NCI-H345 treated with DMSO at 0.1 percent for 48 hours (cell line): Measurements from ENCODE around the gene HCK.
"Not testable (repeated sequence)": the region's sequence is repeated elsewhere in the genome, so short reads cannot be mapped to it uniquely, and the experiment has no call there.

Source experiments
- DNase-seq: peaks from one replicate; lab custom pipeline; 2025; ENCODE audit not compliant: unreplicated experiment; lab: John Stamatoyannopoulos, UW

The HCK gene

DNA sequence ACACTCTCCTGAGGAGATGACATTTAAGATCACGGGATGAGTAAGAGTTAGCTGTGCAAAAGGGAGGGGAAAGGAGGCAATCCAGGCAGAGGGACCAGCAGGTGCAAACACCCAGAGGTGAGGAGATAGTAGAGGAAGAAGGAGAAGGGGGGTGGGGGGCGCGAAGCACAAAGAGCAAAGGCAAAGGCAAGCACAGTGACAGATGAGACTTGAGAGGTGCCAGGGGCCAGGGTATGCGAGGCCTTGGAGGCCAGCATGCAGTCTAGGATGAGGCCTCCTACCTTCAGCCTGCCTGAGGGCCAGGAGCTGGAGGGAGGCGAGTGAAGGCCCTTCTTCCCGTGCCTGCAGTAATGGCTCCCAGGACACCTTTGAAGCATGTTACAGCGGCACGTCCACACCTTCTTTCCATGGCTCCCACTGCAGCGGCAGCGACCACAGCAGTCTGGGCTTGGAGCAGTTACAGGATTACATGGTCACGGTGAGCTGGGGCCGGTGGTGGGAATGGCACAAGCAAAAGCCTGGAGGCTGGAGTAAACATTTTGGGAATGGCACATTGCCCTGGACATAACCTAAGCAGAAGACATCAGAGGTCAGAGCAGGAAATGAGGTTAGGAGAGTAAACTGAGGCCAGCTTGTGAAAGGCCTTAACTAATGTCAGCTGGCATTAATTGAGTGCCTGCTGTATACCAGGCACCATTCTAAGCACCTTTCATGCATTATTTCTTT lies 23.2 kb upstream of the HCK start:
- no peak for DNase-seq

DNA sequence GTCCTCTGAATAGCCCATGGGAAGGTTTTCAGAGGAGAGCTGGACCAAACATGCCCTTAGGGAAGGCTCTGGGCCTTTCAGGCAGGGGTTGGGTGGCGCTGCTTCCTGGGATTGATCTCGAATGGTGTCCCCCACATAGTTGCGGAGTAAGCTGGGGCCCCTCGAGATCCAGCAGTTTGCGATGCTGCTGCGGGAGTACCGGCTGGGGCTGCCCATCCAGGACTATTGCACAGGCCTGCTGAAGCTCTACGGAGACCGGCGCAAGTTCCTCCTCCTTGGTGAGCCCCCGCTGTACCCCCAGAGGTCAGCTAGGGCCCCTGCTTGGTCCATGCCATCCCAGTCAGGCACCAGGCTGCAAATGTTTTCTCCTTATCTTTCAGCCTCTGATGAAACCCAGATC lies 22.5 kb upstream of the HCK start:
- DNase-seq = no peak

DNA sequence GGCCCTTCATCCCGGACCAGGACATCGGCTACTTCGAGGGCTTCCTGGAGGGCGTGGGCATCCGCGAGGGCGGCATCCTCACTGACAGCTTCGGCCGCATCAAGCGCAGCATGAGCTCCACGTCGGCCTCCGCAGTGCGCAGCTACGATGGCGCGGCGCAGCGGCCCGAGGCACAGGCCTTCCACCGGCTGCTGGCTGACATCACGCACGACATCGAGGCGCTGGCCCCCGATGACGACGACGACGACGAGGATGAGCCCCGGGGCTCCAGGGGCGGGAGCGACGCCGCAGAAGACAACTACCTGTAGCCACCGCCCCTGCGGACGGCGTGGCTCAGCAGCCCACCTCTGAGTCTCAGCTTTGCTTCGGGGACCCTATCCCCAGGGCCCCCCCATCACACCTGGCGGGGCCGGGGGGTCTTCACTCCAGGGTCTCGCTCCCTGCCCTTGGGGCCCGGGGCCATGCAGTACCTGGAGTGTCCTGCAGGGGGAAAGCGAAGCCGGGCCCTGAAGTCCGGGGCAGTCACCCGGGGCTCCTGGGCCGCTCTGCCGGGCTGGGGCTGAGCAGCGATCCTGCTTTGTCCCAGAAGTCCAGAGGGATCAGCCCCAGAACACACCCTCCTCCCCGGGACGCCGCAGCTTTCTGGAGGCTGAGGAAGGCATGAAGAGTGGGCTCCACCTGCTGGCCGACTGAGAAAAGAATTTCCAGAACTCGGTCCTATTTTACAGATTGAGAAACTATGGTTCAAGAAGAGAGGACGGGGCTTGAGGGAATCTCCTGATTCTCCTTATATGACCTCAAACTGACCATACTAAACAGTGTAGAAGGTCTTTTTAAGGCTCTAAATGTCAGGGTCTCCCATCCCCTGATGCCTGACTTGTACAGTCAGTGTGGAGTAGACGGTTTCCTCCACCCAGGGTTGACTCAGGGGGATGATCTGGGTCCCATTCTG lies 20.8 kb upstream of the HCK start:
- DNase-seq = peak; percentile 69

DNA sequence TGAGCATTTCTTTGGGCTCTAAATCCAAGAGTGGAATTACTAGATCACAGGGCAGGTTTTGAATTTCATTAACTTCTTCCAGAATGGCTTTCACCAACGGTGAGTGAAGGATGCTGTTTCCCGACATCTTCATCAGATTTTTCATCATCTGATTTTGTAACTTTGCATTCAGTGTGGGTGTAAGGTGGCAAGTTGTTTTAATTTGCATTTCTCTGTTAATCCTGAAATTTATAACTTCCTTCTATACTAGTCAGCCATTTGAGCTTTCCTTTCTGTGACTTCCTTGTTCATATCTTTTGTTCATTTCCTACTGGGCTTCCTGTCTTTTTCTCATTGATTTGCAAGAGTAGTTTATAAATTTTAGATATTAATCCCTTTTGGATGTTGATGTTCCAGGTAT lies 18.7 kb upstream of the HCK start:
- no peak for DNase-seq

DNA sequence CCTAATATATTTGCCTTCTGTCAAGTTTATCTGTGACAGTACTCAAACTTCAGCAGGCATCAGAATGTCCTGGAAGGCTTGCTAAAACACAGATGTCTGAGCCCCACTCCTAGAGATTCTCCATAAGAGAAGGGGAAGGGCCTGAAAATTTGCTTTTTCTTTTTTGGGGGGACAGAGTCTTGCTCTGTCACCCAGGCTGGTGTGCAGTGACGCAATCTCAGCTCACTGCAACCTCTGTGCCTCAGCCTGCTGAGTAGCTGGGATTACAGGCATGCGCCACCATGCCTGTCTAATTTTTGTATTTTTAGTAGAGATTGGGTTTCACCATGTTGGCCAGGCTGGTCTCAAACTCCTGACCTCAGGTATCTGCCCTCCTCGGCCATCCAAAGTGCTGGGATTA lies 18.3 kb upstream of the HCK start:
- not testable (repeated sequence) for DNase-seq

DNA sequence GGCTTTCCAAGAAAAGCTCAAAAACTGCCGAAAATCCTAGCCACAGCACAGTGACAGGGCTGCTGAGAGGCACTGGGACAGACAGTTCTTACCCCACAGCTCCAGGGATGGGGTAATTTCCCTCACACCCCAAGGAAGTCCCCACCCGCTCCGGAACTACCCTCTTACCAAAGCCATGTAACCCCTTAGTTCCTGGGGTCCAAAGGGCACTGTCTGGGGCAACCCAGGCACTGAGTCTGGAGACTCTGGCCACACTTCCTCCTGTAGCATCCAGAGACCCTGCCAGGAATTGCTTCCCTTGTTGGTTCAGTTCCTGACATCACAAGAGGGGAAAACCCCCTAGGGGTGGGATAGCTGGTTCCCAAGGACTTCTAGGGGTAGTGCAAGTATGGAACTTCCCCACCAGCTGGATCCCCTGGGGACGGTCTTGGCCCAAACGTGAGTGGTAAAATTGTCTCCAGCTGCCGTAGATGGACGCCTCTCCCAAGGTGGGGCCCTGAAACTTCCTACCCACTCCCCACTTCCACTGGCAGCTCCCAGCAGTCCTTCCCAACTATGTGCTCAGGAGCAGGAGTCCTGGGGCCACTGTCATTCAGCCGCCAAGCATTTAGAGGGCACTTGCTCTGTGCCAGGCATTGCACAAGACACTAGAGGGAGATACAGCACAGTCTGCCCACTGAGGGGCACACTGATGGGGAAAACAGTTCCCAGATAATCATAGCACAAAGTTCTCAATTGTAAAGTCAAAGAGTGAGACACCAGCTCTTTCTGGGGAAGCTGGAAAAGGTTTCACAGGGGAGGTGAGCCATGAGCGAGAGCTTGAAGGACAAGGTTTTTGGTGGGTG lies 17.2 kb upstream of the HCK start:
- no peak for DNase-seq

DNA sequence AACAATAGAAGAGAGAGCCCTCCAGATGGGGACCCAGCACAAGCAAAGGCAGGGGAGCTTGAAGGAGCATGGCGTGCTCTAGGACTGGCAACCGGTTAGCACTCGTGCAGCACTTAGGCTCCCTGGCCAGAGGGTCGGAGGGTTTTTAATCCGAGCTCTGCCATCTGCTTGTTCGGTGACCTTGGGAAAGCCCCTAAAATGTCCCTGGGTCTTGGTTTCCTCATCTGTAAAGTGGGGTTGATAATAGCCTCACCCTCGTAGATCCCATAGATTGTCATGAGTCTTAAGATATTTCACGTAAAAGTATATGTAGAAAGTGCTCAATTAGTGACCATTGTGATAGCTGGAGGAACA lies 16.6 kb upstream of the HCK start:
- DNase-seq = no peak

DNA sequence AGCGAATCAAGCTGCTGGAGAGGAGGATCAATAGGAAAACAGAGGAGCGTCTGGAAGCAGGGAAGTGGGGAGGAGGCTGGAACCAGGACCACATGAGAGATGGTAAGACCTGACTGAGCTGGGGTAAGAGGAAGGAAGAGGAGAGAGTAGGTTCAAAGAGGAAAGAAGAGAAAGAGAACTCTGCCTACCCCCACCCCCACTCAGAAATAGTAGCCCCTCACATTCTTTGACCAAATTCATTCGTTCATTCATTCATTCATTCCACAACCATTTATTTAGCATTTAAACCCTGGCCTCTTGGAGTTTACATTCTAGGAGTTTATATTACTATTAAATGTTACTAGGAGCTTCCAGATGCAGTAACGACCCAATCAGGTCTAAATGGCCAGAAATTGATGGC lies 15.8 kb upstream of the HCK start:
- no peak for DNase-seq

DNA sequence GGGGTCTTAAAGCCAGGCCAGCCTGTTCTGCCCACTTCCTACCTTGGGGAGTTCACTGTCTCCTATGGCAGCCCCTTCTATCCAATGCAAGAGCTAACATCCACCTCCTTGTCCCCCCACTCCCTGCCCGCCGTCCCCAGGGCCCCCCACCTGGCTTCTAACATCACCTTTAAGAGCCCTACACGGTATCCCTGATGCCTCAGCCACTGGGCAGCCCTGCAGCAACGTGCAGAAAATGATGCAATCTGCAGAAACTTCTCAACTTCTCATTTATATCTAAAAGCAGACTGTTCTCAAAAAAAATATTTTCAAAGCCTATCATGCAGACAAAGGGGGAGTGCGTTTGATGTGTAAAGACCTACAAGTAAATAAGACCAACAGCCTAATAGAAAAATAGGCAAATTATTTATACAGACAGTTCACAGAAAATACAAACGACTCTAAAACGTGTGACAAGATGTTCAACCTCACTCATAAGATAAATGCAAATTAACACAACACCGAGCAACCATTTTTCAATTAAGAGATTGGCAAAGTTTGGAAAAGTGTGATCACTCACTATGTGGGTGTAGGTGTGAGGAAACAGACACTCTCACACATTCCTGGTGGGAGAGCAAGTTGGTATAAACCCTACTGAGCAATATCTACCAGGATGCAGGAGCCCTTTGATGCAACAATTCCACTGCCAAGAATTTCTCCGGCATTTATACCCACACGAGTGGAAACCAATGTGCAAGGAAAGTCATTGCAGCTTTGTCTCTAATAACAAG lies 15.1 kb upstream of the HCK start:
- DNase-seq = no peak

DNA sequence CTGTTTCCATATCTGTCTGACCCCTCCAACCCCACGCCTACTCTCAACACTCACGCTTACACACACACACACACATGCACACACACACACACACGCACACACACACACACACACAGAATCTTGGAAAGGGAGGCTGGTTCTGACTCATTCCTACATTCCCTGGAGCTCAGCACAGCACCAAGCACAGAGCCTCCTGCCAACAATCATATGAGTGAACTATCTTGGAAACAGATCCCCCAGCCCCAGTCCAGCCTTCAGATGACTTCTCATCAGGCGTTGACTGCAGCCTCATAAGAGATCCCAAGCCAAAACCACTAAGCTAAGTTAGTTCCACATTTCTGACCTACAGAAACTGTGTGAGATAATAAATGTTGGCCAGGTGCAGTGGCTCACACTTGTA lies 14.1 kb upstream of the HCK start:
- DNase-seq = no peak

DNA sequence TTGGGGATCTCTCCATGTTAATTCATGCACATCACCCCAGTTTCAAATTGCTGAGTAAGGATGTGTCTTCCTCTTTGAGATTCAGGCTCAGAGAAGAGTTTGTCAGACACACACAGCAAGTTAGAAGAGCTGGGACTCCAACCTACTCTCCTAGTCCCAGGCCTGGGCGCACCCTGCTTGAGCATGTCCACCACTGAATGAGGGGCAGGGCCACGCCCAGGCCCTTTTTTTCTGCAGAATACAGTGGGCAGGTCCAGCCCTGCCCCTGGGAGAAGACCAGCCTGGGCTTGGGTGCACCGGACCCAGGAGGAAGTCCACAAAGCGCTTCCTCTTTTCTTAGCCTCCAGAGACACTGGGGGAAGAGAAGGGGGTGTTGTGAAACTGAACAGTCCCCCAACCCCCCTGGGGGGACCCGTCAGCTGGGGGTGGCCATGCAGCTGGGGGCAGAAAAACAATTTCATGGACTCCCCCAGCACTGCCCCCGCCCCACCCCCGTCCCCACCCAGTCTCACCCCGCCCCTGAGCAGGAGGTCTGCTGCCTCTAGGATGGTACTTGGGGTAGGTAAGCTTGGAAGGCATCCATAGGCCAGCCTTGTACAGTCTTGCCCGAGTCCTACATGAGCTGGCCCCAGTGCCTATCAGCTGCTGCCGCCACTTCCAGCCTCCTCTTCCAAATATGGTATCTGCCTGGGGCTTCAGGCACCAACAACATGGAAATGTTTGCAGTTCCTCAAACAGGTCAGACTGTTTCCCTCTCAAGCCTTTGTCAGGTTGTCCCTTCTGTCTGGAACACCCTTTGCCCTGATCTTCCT lies 11.7 kb upstream of the HCK start:
- DNase-seq = no peak

DNA sequence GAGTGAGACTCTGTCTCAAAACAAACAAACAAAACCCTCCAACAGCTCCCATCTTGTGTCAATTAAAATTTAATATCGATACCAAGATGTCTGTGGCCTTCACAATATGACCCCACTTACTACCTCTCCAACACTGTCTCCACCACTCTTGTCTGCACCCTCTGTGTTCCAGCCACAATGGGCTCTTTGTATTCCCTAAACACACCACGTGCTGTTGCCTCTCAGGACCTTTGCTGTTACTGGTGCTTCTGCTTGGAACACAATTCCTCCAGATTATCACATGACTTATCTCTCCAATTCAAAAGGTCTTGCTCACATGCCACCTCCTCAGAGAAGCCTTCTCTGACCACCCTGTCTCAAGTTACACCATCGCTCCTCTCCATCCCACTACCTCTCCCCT lies 6.0 kb upstream of the HCK start:
- DNase-seq = no peak

DNA sequence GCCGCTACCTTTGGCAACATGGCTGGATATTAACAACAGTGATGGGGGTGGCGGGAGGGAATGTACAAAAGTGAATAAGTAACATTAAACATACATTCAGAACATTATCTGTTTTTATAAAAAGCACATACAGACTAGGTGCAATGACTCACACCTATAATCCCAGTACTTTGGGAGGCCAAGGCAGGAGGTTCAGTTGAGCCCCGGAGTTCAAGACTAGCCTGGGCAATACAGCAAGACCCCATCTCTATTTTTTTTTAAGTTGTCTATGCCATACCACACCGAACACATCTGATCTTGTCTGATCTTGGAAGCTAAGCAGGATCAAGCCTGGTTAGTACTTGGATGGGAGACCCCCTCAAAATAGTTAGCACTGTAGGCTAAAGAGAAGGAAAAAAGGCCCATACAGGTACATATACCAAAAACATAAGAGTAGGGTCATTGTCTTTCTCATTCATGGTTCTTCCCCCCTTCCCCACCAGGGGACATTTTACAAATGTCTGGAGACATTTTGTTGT lies 1.7 kb upstream of the HCK start:
- DNase-seq = no peak

DNA sequence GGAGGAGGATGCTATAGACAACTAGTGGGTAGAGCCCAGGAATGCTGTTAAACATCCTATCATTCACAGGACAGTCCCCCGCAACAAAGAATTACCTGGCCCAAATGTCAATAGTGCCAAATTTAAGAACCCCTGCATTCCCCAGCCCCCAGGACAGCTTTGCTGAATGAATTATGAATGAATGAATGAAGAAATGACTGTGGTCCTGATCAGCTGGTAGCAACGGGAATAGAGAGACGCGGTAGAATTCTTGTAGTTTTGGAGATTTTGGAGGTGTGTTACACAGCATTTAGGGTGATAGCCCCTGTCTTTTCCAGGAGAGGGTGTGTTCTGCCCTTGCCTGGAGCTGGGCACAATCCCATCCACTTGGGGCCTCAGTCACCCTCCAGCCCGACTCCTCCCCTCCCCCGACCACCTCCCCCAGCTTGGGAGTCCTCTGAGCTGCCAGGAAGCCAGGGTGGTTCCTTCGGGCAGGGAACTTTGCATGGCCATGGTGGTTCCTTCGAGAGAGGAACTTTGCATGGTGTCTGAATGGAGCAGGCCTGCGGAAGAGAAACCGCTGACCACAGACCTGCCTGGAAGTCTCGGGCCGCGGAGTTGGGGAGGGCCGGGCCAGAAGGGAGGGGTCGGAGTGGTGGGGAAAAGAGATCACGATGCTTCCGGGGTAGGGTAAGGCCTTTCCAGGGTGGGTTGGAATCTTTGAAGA lies 1.0 kb upstream of the HCK start:
- no peak for DNase-seq

DNA sequence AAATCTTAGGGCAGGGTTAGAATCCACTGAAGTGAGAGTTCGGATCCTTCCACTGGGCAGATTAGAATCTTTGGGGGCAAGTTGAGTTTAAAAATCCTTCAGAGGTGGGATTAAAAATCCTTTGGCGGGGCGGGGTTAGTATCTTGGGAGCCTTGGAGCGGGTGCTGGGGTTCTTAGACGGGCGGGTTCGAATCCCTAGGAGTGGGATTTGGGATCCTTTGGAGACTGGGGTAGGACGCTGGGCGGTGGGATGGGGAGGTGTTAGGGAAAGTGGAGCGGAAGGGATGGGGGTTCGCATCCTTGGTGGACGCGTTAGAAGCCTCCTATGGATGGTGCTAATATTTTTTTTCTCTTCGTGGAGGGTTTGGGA lies 337 bp upstream of the HCK start:
- no peak for DNase-seq

DNA sequence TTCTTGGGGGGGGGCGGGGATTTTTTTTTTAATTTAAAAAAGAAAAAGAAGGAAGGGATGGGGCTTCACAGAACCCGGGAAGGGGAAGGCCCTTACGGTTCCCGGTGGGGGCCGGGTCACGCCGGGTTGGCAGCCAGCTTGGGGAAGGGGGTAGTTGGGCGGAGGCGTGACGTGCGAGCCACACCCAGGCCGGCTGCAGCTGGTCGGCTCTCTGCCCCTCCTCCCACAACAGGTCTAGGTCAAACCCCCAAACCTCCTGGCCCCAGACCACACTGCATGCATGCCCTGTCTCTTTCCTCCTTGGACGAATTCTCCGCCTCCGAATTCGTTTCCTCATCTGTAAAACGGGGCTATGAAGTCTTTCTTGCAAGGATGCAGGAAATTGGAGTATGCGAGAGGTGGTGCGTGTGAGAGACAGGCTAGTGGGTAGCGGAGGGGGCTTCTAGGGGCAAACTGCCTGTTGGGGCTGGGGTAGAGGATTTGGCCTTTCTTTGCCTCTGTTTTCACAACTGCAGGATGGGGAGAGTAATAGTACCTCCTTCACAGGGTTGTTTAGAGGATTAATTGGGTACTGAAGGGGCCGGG lies 828 bp downstream of the HCK start:
- DNase-seq = no peak

DNA sequence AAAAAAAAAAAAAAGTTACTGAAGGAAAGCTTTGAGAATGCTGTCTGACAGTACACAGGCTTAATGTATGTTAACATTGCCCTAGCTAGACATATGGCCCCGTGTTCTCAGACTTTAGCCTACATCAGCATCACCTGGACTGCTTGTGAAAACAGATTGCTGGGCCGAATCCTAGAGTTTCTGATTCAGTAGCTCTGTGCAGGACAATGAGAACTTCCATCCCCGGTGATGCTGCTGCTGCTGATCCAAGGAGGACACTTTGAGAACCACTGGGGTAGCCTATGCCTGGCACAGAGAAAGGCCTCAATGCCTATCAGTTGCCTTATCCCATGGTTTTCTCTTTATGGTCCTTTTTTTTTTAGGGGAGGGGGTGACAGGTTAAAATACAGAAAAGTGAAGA lies 1.6 kb downstream of the HCK start:
- DNase-seq = no peak

DNA sequence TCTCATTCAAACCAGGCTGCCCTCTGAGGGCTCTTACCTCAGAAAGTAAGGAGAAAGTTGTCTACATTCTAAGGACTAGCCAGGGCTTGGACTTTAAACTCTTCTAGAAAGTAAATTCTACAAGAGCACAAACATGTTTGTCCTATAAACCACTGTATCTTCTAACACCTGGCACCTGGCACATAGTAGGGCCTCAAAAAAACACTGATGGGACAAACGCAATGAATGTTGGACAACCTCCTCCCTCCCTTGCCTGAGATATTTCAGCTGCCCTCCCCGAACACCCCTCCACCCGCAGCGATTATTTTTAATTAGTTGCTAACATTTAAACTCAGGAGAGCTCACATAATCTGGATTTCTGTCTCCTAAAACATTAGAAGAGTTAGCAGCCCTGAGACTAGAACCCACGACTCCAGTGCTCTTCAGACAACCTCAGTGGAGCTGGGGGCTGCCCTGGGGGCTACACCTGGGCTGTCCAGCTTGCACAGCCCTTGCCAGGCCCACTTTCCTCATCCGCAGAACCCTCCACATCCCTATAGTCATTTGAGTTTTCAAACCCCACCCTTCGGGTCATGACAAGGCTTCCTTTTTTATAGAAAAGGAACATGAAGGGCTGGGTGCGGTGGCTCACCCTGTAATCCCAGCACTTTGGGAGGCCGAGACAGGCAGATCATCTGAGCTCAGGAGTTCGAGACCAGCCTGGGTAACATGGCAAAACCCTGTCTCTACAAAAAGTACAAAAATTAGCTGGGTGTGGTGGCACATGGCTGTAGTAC lies 4.9 kb downstream of the HCK start:
- no peak for DNase-seq
